ENCODE data around the gene VMAC.

DNA sequence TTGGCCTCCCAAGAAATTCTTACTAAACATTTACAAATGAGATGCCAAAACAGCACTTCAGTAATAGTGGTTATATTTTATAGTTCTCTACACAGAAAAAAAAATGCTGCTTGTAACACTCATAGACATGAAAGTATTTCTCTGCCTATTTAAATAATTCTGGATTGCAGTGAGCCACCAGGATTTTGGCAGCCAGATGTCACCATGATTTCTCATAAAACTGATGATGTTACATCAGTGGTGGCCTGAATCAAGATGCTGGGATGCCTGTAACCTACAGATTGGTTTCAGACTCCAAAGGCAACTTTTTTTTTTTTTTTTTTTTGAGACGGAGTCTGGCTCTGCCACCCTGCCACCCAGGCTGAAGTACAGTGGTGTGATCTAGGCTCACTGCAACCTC lies 6.7 kb downstream of the VMAC start:
- TF ChIP-seq, protein P1, sequence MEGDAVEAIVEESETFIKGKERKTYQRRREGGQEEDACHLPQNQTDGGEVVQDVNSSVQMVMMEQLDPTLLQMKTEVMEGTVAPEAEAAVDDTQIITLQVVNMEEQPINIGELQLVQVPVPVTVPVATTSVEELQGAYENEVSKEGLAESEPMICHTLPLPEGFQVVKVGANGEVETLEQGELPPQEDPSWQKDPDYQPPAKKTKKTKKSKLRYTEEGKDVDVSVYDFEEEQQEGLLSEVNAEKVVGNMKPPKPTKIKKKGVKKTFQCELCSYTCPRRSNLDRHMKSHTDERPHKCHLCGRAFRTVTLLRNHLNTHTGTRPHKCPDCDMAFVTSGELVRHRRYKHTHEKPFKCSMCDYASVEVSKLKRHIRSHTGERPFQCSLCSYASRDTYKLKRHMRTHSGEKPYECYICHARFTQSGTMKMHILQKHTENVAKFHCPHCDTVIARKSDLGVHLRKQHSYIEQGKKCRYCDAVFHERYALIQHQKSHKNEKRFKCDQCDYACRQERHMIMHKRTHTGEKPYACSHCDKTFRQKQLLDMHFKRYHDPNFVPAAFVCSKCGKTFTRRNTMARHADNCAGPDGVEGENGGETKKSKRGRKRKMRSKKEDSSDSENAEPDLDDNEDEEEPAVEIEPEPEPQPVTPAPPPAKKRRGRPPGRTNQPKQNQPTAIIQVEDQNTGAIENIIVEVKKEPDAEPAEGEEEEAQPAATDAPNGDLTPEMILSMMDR (IDR thresholded peaks at IDR 0.05), result no peak
- no peak for TF ChIP-seq POLR2A (IDR thresholded peaks at IDR 0.05)

Data from lower leg skin (tissue), 3 donors.